GM12801 (cell line): ENCODE results near the gene PIH1D1.

Experiments used
- TF ChIP-seq, protein P1 (sequence below): IDR thresholded peaks from one replicate; pipeline ENCODE4 v1.5.1; 2011; ENCODE audit warnings: control low read depth; ENCODE audit not compliant: insufficient read length; ENCODE audit errors: extremely low read depth

Gene PIH1D1

DNA sequence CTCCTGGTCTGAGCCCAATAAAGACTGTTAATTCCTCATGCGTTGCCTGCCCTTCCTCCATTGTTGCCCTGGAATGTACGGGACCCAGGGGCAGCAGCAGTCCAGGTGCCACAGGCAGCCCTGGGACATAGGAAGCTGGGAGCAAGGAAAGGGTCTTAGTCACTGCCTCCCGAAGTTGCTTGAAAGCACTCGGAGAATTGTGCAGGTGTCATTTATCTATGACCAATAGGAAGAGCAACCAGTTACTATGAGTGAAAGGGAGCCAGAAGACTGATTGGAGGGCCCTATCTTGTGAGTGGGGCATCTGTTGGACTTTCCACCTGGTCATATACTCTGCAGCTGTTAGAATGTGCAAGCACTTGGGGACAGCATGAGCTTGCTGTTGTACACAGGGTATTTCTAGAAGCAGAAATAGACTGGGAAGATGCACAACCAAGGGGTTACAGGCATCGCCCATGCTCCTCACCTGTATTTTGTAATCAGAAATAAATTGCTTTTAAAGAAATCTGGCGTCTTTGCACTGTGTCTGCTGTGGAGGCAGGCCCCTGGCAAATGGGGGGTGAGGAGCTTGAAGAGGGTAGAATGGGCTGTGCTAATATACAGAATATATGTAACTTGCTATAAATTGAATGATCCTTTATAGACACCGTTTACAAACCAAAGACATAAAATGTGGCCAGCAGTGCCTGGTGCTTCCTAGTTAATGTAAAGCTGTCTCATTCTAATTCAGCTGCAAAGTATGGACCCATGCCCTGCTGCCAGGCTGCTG, 40.4 kb upstream of the PIH1D1 start:
- TF ChIP-seq, protein P1, sequence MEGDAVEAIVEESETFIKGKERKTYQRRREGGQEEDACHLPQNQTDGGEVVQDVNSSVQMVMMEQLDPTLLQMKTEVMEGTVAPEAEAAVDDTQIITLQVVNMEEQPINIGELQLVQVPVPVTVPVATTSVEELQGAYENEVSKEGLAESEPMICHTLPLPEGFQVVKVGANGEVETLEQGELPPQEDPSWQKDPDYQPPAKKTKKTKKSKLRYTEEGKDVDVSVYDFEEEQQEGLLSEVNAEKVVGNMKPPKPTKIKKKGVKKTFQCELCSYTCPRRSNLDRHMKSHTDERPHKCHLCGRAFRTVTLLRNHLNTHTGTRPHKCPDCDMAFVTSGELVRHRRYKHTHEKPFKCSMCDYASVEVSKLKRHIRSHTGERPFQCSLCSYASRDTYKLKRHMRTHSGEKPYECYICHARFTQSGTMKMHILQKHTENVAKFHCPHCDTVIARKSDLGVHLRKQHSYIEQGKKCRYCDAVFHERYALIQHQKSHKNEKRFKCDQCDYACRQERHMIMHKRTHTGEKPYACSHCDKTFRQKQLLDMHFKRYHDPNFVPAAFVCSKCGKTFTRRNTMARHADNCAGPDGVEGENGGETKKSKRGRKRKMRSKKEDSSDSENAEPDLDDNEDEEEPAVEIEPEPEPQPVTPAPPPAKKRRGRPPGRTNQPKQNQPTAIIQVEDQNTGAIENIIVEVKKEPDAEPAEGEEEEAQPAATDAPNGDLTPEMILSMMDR, result no peak

DNA sequence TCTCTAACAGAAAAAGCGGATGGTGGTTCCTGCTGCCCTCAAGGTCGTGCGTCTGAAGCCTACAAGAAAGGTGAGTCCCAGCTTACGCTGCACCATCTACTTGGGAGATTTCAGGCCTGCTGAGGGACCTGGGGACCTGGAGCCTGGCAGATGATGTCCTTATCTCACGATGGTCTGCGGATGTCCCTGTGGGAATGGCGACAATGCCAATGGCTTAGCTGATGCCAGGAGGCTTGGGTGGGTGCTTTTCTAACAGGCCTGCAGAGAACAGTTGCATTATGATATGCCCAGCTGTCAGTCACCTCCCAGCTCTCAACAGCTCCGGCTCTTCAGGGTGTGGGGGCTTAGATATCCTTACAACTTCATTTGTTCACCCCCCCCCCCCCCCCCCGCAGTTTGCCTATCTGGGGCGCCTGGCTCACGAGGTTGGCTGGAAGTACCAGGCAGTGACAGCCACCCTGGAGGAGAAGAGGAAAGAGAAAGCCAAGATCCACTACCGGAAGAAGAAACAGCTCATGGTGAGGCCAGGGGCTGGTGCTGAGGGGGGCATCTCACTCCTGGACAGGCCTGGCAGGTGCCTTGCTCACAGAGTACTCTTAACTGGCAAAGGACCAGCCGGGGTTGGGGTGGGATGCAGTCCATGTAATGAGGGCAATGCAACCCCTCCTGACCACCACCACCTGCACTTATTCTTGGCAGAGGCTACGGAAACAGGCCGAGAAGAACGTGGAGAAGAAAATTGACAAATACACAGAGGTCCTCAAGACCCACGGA, 39.6 kb upstream of the PIH1D1 start:
- TF ChIP-seq, protein P1, result no peak

DNA sequence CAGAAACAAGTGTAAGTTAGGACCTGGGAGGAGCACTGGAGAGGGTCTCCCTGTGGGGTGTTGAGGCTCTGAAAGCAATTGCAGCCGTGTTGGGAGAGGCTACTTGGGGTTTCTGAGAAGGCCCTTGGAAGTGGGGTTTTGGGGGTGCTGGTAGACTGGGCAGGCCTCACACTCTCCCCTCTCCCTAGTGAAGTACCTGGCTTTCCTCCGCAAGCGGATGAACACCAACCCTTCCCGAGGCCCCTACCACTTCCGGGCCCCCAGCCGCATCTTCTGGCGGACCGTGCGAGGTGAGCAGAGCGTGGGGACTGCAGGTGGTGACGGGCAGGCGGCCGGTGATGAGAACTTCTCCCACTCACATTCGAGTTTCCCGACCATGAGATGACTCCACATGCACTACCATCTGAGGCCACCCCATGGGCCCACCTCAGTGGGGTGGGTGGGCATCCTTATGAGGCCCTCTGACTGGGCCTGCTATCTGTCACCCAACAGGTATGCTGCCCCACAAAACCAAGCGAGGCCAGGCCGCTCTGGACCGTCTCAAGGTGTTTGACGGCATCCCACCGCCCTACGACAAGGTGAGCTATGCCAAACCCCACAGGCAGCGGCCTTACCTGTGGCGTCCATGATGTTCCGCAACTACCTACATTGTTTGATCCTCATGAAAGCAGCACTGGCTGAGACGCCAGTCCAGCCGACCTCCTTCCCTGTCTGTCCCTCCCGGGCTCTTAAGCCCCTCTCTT, 38.8 kb upstream of the PIH1D1 start:
- TF ChIP-seq, protein P1, result no peak

DNA sequence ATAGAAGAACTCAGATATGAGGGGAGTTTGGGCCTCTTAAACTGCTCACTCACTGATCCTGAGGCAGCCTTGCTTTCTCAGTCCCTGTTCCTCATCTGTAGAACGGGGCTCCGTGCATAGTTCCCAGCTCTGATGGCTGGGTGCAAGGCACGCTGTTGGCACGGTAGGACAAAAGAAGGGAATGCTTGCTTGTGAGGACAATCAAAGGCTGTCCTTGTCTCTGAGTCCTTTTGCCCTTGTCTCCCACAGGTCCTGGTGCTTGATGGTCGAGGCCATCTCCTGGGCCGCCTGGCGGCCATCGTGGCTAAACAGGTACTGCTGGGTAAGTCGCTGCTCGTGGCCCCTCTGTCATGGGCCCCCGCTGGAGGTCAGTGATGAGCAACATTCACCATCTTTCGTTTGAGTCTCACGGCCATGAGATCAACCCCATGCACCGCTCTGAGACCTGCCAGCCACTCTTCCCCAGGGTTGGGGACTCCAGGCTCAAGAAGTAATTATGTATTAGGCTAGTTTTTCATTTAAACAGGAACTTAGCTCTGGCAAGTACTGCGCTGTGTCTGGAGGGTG, 38.1 kb upstream of the PIH1D1 start:
- TF ChIP-seq, protein P1, result no peak

DNA sequence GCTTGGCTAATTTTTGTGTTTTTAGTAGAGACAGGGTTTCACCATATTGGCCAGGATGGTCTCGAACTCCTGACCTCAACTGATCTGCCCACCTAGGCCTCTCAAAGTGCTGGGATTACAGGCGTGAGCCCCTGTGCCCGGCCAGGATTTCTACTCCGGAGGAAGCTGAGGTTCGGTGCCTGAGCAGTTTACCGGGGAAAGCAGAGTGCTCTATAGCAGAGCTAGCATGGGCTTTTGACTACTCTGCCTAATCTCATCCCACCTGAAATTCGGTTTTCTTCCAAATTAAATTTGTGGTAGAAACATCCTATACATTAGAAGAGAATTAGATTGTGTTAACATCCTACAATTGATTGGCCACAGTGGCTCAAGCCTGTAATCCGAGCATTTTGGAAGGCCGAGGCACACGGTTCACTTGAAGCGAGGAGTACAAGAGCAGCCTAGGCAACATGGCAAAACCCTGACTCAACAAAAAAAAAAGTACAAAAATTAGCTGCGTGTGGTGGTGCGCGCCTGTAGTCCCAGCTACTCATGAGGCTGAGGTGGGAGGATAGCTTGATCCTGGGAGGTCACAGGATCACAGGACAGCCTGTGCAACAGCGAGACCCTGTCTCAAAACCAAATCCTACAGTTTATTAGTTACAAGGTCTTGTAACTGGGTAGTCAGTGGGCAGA, 37.4 kb upstream of the PIH1D1 start:
- TF ChIP-seq, protein P1, result no peak

DNA sequence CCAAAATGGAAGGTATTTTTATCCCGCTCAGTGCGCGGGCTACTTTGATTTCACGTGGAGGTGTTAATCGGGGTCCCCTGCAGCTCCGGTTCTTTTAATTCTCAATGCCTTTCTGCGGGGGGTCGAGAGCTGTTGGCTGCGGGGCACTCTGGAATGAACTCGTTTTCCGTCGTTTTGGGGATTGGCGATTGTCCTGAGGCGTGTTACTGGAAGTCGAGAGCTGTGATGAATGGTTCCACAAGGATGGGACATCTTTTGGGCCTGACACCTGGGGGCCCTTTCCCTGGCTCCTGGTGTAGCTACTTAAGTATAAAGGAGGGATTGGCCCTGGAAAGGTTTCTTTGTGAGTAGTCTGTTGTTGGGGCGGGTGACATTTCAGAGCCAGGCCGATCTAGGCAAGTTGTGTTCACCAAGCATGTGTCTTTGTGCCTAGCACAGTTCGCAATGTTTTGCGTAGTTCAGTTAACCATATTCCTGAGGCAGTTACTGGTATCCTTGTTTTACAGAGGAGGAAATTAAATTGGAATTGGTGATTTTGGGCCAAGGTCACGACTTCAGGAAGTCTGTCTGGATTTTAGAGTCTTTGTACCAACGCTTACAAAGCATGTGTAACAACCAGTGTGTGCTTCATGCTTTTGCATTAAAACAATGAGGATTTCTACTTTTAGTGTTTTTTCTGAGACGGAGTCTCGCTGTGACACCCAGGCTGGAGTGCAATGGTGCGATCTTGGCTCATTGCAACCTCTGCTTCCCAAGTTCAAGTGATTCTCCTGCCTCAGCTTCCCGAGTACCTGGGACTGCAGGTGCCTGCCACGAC, 36.6 kb upstream of the PIH1D1 start:
- TF ChIP-seq, protein P1, result no peak
